Activated CD4-positive, alpha-beta T cell treated with anti-CD3 and anti-CD28 coated beads, Interleukin-2, amount 50 U/mL, for 48 hours (primary cell): ENCODE measurements around the gene KNDC1.
"Not testable (repeated sequence)": the region's sequence is repeated elsewhere in the genome, so short reads cannot be mapped to it uniquely, and the experiment has no call there.

Source experiments
- DNase-seq, 2 experiments: peaks; one replicate each; pipeline ENCODE4 v3.0.0-alpha.2; 2020

Gene KNDC1

DNA sequence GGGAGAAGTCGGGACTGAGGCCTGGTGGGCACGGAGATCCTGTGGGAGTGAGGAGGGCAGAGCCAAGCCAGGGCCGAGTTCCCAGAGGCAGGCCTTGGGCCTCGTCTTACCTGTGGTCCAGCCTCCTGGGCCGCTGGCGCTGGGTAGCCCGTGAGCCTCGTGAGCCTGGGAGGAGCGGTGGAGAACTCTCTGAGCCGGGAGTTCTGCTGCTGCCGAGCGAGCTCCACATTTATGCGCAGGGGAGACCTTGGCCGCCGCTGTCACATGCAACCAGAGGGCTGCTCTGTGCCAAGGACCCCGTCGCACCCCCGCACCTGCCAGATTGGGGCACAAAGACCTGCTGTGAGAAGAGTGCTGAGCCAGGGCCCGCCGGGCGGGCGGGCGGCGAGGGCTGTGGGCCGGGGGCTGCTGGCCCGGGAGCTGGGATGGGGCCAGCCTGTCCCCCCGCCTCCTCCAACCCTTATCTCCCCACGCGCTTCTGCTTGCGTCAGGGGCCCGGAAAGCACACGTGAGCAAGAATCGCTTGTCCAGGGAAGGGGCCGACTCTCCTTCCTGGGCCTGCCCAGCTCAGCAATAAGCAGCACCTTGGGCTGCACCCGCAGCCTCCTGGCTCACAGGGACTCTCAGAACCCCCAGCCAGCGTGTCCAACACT is 87.8 kb downstream of the KNDC1 start:
- DNase-seq, result no peak

DNA sequence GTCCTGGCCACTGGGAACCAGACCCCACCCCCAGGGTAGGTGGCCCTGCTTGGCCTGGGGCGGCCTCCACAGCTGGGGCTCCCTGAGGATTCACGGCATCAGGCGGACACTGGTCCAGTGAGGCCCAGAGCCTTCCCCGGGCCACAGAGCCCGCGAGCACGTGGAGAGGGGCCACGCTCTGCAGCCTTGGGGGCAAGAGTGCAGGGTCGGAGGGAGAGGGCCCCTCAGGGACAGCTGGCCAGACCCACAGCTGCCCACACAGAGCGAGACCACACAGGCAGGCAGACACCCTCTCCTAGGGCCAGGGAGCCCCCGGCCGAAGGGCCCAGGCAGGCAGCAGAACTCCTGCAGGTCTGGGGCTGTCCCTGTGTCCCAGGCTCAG is 88.3 kb downstream of the KNDC1 start:
- no peak for DNase-seq

DNA sequence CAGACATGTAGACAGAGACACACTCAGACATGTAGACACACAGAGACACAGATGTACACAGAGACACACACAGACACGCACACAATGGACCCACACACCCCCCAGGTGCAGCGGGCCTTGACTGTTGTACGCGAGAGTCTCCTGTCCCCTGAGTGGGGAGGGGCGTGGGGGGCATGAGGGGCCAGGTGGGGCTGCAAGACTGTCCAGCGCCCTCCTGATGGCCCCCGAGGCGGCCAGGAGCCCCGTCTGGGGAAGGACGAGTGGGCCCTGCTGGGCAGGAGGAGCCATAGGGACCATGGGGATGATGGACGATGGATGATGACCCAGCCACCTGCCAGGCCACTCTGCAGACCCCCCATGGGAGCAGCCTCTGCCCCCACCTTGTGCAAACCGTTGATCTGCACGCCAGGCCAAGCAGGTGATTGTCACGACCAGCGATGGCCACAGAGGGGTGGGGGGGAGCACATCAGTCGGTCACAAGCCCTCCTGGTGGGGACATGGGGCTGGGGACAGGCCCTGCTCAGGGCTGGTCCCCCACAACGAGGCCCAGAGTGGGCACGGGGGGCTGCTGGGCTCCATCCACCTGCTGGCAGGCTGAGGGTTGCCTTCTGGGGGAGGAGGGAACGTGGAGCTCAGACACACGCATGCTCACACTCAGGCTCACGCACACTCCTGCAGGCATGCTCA is 89.2 kb downstream of the KNDC1 start:
- DNase-seq, result no peak

DNA sequence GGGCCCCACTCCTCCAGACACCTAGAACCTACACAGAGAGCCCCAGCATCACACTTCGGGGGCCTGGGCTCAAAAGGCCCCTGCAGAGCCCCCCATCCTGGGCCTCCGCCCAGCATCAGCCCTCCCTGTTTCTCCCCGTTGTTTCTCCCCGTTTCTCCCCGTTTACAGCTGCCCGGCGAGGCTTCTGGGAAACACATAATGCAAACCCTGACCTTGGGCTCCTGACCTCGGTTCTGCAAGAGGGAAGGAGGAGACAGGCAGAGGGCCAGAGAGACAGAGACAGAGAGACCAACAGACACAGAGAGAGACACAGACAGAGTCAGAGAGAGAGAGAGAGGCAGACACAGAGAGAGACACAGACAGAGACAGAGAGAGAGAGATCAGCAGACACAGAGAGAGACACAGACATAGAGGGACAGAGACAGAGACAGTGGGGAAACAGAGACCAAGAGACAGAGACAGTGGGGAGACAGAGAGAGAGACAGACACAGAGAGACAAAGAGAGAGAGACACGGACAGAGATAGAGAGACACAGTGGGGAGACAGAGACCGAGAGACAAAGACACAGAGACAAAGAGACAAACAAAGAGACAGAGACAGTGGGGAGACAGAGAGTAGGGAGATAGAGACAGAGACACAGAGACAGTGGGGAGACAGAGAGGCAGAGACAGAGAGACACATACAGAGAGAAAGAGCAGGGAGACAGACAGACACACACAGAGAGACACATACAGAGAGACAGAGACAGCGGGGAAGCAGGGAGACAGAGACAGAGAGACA is 90.1 kb downstream of the KNDC1 start:
- no peak for DNase-seq

DNA sequence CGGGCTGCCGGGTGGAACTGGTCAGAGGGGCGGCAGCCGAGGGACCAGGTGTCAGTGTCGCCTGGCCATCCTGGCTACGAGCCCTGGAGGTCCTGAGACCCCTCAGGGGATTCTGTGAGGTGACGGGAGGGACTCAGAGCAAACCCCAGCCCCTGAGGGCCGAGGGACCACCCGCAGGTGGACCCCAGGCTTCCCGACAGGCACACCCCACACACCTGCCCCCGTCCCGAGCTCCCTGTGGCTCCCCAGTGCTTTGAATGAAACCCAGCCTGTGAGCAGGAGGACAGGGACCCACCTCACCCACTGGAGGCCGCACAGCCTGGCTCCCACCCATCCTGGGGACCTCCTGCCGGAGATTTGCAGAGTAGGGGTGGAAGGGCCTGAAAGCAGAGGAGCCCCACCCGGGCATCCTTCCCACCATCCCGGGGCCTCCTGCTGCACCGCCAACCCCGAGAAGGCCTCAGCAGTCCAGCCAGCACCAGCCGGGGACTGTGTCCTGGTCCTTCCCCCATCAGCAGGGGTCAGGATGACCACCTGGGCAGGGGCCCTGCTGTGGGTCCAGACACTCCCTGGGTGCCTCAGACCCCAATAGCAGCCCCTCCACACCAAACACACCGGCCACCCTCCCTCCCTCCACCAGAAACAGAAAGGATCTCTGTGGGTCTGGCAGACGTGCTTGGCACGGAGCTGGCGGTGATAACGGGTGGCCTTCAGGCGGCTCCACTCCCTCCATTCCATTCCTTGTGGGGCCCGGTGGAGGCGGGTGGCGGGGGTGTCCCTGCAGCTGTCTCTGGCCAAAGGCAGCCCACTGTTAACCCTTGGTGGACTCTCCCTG is 91.6 kb downstream of the KNDC1 start:
- no peak for DNase-seq

DNA sequence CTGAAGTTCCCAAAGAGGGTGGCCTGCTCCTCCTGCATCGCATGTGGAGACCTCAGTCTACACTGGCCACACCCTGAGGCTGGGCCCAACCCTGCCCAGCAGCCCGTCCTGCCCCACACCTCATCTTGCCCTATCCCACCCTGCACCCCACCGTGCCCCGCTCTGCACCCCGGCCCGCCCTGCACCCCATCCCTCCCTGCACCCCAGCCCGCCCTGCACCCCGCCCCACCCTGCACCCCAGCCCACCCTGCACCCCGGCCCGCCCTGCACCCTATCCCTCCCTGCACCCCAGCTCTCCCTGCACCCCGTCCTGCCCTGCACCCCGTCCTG is 92.2 kb downstream of the KNDC1 start:
- DNase-seq, result no peak

DNA sequence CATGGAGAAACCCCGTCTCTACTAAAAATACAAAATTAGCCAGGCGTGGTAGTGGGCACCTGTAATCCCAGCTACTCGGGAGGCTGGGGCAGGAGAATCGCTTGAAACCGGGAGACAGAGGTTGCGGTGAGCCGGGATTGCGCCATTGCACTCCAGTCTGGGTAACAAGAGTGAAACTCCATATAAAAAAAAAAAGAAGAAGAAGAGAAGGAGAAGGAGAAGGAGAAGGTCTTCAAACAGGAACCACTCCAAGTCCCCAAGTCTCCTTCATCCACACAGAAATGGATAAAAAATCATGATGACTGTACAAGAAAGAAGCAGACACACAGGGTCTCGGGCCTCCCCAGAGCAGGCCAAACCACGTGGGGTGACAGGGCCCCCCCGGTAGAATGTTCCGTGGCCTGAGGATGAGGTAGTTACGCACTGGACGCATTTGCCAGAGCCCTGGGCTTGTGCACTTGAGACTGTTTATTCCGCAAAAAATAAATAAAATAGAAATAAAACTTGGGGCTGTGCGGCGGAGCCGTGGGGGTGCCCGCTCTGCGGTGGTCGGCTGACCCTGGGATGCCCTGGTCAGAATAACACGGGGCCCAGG is 93.4 kb downstream of the KNDC1 start:
- DNase-seq, result no peak

DNA sequence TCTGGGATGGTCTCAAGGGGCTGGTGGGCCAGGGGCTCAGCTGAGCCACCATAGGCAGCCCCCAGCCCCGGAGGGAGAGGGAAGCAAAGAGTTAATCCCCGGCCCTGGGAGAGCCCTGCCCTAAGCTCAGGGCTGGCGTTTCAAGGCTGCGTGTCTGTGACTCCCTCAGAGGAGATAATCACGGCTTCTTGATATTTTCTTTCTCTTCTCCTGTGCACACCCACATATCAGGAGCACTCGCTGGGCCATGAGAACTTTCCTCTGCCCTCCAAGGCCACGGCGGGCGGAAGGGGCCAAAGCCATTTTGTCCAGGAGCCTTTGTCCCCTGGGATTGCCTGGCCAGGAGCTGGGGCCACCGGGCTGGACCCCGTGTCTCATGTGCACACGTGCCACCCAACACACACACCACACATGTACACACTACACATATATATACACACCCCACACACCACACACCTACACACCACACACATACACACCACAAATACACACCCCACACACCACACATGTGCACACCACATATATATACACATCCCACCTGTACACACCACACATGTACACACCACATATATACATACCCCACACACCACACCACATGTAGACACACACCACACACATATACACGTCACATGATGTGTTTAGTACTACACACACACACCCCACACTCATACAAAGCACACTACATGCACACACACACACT is 94.6 kb downstream of the KNDC1 start:
- no peak for DNase-seq

DNA sequence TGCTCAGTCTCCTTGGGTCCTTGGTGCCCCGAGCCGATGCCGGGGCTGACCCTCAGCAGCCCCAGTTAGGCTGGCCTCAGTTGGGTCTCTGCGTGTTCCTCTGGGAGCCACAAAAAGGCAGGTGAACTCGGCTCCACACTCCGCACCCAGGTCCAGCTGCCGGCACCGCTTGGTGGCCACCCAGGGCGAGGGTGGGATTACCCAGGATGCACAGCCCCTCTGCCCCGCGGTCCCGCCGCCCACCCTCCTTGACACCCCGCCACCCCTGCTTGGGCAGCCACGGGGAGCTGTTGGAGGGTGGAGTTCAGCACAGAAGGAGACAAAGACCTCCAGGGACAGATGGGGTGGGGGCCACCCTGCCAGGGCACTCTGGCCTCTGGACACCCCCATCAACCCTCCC is 95.3 kb downstream of the KNDC1 start:
- no peak for DNase-seq

DNA sequence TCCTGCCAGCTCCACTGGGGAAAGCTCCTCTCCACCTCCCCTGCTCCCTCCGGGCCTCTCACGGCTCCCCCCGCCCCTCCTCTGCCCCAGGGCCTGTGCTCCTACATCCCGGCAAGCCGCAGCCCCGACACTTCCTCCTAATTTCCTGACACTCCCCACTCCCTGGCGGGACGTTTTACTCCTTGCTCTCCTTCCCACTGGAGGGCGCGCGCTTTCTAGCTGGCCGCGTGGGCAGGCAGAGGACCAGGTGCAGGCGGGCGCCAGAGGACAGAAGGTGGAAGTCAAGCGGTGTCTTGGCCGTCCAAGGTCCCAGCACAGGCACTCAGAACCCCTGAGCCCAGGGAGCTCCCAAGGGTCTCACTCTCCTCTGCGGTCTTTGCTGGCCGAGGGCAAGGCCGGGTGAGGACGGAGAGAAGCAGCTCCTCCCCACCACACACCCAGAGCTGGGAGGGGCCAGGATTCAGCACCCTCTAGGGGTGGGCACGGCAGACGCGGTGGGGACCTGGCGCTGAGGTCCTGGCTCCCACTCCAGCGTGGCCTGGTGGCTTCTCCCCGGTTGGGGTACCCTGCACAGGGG is 97.6 kb downstream of the KNDC1 start:
- peak; percentile 36 to 50 for DNase-seq

DNA sequence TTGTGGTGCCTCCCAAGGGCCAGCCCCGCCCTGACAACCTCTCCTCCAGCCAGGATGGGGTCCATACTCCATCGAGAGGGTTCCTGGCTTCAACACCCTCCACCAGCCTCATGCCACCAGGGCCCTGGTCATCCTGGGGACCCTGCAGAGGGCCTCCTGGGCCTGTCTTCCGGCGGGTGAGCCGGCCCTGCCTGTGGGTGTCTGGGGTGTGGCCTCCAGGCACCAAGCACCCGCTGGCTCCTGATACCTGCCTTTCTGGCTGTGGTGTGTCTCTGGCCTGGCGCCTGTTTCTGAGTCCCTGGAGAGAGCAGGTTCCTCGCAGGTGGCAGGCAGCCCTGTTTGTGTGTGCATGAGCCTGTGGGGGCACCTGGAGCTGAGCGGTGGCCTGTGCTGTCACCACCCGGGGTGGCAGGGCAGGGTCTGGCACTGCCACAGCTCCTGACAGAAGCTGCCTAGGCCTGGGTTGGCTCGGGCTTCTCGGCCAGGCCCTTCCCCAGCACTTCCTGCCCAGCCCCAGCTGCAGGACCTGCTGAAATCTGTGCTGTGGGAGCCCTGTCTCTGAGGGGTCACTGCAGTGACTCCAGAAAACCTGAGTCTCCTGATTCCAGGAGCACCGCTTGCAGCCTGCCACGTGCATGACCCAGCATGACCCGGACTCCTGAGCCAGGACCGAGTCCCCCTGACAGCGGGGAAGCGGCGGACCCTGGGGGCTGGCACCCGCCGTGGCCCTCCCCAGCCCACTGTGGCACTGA is 98.2 kb downstream of the KNDC1 start:
- peak; percentile 50 to 65 for DNase-seq

DNA sequence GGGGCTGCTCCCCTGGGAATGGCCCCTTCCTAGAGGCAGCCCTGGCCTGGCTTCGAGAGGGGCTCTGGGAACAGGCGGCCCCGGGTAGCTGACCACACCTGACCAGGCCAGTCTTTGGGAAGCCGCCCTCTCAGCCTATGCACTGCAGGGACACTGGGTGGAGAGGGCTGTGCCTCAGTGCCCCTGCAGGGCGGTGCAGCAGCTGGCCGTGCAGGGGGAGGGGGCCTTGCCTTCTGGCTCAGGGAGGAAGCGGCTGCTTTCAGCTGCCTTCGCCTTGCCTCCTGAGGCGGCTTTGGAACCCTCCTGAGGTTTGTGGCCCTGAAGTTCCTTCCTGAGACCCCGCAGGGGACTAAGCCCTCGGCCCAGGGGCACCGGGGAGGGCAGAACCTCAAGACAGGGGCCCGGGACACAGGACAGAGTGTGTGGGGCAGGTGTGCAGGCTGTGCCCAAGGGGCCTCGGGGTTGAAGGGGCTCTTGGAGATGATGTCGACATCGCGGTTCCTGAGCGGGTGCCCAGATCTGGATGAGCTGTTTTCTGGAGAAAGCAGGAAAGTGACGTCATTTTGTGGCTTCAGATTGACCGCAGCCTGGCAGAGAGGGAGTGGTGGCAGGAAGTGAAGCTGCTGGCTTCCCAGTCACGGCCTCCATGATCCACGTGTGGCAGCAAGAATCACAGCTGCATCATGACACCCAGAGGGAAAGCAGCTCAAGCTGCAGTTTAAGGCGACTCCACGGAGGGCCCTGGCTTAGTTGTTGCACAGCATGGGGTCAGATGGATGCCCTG is 99.0 kb downstream of the KNDC1 start:
- DNase-seq, result peak; percentile 95 to 96

DNA sequence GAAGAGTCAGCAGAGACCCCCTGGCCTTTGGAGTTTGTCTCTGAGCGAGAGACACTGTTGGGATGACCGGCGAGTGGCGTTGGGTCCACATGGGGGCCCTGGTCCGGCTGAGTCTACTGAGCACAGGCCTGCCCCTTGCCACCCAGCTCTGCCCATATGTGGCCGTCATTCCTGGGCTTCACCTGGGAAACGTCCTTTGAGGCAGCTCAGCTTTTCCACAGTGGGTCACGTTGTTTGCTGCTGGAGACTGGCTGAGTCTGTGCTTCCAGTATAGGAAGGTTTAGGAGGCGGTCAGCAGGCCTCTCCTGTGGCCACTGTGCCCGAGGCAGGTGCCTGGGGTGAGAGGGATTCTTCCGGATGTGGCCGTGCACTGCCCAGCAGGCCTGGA is 99.6 kb downstream of the KNDC1 start:
- DNase-seq, result no peak

DNA sequence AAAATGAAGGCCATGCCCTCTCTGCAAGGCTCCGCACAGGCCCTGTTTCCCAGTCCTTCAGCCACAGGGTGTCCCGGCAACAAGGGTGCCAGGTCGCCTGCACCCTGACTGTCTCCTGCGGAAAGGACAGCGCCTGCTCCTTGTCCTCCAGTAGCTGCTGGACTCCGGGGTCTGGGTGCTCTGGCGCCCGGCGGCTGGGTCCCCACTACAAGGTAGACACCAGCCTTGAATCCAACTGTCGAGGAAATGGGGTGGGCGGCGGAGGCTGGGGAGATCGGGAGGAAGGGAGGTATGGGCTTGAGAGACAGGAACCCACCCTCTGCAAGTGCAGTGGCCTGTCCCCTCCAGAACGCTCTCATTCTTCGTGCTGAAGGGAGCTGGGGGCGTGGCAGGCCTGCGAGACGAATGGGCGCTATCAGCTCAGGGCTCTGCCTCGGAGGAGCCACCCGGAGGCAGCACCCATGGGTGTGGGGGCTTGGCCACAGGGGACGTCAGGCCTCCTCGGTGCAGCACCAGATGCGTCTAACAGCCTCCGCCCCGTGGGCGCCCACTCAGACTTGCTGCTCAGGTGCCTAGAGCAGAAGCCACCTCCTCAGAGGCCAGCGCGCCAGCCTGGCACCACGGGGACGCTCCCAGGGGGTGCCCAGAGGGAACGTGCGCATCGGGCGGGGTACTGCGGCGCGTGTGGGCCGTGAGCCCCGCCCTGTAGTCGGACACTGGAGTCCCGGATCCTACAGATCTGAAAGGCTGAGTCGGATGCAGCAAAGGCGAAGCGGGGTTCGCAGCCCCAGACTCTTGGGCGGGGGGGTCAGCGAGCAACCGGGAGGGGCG is 101.1 kb downstream of the KNDC1 start:
- peak; percentile 77 to 82 for DNase-seq

DNA sequence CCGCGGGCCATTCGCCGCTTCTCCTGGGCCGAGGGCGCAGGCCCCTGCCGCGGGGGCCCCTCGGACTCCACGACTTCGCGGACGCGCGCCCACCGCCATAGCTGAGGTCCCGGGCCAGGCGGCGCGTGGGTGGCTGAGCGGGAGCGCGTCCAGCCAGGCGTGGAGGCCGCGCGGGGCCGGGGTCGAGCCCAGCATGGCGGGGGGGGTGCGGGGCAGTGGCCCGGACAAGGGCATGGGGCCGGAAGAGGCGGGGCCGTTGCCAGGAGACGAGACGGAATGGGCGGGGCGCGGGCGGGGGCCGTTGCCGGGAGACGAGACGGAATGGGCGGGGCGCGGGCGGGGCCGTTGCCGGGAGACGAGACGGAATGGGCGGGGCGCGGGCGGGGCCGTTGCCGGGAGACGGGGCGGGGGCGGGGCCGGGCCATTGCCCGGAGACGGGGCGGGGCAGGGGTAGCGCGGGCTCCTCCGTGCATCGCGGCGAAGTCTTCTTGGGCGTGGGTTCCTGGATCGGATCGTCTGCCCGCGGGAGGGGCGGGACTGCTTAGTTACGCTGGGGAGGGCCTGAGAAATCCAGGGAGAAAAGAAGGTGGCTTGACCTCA is 101.8 kb downstream of the KNDC1 start:
- peak; percentile 88 for DNase-seq

DNA sequence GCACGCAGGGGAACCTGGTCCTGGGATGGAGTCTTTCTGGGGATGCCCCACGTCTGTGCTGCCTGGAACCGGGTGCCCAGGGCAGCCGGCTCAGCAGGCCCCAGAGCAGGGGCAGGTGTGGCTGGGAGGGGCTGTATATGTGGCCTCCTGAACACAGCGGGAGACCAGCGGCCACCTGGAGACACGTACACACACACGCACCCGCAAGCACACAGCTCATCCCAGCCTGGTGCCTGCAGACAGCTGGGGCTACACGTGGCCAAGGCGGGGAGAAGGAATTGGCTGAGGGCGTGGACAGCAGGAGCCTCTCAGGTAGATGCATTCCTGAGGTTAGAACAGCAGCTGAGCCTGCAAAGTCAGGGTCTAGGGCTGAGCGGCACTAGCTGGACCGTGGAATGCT is 102.7 kb downstream of the KNDC1 start:
- no peak for DNase-seq

DNA sequence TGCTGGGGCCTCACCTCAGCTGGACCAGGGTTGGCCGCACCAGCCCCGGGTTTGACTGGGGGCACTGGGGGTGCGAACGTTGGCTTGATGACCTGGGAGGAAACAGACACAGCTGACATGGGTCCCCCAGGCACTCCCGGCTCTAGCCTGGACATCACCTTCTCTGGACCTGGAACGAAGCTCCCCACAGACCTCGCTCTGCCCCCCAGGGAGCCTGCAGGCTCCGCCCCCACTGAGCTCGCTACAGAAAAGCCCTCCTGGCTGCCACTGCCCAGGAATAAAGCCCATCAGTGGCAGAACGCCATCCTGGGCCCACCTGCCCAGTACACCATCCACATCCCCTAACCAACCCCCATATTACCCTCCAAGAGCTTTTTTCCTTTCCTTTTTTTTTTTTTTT is 103.7 kb downstream of the KNDC1 start:
- DNase-seq, result no peak

DNA sequence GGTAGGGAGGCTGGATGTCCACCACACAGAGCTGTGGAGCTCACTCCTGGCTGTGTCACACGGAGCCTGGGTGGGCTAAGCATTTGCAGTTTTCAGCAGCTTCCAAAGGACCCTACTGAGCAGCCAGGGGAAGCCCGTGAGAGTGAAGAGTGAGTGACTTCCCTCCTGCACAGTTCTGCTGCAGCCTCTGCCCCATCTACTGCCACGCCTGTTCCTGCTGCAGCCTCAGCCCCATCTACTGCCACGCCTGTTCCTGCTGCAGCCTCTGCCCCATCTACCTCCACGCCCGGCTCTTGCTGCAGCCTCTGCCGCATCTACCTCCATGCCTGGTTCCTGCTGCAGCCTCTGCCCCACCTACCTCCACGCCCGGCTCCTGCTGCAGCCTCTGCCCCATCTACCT is 104.4 kb downstream of the KNDC1 start:
- no peak for DNase-seq

DNA sequence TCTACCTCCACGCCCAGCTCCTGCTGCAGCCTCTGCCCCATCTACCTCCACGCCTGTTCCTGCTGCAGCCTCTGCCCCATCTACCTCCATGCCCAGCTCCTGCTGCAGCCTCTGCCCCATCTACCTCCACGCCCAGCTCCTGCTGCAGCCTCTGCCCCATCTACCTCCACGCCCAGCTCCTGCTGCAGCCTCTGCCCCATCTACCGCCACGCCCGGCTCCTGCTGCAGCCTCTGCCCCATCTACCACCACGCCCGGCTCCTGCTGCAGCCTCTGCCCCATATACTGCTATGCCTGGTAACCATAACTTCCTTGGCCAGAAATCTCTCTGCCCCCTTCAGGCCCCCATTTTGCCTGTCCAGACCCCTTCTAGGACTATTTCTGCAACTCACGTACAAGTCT is 105.0 kb downstream of the KNDC1 start:
- not testable (repeated sequence) for DNase-seq
